ENCODE data around the gene RAB9B.

DNA sequence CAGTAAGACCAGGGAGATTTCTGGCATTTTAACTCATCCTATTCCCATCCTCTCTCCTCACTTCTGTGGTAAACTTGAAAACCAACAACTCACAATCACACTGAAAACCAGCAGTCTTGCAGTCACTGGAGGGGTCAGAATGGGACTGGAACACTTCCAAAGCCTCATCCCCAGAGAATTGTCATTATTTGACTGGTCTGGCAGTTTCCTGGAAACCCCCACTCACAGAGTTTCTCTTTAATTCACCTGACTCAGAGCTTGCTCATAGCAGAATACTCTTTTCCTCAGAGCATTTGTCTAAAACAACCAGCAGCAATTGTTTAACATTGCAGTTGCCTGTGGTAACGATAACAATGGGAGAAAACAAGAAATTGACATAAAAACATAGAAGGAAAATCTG, 7.3 kb upstream of the RAB9B start:
- TF ChIP-seq CTCF (IDR thresholded peaks at IDR 0.05 in 4 of 5, conservative IDR thresholded peaks at IDR 0.05 in 1 of 5) (no peak), POLR2A (IDR thresholded peaks at IDR 0.05) (no peak)
